Measurements from ENCODE around the gene FBXO24.

FBXO24 gene

DNA sequence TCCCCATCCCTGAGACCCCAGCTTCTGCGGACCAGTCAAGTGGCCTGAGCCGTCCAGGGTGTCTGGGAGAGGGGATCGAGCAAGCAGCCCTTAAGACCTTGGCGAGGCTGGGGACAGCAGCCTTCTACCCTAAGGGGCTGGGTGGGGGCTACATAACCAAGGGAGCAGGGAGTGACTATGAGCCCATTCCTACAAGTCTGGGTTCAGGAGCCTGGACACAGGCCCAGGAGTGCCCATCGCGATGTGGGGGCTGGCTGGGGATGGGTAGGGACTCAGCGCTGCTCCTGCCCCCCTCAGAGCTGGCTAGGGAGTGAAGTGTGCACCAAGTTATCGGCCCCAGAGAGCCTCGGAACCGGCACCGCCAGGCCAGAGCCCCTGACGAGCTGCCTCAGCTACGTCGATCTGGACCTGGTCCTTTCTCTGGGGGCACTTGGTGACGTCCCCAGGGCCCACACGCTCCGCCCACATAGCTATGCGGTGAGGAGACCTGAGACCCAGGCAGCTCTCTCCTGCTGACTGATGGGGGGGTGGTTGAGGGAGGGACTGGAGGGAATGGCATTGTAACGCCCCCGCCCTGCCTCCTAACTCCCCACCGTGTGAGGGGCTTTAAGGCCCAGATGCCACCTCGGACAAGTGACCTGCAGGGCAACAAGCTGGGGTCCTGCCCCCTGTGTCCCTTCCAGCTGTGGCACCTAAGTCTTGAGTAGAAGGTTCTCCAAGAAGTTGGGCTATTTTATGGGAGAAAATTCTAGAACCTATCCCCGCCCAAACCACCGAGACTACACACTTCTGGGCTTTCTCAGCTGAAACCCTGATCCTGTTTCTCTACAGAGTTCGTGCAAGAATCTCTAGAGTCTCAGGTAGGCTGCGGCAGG lies 14.9 kb upstream of the FBXO24 start:
- no peak for DNase-seq
- in situ Hi-C loops (cut with MboI; ENCODE audit: low pct_unique_long_range_greater_than_20kb, low sequenced_read_pairs) = no loop called here

DNA sequence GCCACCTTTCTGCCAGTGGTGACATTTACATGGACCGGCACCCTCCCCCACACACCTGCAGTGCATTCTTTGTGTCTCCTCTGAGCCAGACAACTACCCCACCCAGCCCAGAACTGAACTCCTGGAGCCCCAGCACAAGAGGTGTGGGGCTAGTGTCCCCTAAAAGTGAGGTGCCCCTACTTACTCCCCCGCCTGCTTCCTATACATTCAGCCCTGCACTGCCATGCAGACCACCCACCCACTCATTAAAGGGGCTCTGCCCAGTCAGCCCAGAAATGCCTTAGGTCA lies 14.4 kb upstream of the FBXO24 start:
- in situ Hi-C loops (cut with MboI; ENCODE audit: low pct_unique_long_range_greater_than_20kb, low sequenced_read_pairs) = no loop called here
- DNase-seq = no peak

DNA sequence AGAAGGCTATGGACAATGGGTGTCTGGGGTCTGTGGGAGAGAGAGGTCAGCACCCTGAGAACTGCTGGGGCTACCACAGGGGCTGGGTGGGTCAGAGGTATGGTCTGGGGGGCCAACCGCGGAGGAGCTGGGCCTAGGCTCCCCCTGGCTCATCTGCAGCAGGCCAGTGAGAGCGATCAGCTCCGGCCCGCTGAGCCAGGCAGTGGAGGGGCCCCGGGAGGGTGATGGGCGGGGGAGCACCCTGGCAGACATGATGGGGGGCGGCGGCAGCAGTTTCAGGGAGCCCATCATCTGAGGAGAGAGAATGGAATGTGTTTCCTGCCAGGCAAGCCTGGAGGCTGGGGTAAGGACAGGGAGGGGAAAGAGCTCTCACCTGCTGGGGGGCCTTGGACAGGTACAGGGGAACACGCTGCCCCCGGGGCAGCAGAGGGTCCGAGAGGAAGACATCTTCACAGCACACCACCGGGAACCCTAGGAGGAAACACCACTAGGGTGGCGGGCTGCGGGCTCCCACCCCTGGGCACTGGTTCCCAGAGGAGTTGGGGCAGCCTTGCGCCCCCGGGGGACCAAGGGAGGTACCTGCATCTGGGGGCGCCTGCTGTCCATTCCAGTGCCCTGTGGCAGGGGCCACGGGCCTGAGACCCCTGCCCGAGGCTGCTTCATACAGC lies 13.7 kb upstream of the FBXO24 start:
- DNase-seq = no peak
- in situ Hi-C loops (cut with MboI; ENCODE audit: low pct_unique_long_range_greater_than_20kb, low sequenced_read_pairs) = no loop called here

DNA sequence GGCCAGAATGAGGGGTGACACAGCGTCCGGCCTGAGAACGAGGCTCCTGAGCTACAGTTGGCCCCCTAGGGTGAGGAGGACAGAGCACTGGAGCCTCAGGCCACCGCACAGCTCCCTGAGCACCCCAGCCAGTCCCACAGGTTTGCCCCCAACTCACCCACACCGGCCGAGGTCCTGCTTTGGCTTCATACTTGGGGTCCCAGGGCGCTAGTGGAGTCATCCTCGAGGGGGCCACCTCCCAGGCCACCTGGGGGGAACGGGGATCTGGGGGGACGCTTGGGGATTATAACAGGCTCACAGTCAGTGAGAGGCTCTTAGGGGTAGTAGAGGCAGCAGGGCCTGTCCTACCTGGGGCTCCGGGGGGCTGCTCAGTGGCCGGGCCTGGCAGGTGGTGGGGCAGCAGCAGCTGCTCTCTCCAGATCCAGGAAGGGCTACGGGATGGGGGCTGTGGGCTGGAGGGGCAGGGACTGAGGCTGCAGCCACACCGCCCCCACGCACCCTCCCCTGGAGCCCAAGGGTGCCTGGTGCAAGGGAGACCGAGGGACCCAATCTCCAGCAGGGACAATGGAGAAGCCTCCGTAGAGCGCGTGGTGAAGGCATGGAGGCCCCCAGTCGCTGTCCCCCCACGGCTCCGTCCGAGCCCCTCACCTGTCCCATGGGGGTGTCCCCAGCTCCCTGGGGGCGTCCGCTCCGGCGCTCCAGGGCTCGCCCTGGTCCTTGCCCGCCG lies 13.0 kb upstream of the FBXO24 start:
- in situ Hi-C loops (cut with MboI; ENCODE audit: low pct_unique_long_range_greater_than_20kb, low sequenced_read_pairs) = no loop called here
- no peak for DNase-seq

DNA sequence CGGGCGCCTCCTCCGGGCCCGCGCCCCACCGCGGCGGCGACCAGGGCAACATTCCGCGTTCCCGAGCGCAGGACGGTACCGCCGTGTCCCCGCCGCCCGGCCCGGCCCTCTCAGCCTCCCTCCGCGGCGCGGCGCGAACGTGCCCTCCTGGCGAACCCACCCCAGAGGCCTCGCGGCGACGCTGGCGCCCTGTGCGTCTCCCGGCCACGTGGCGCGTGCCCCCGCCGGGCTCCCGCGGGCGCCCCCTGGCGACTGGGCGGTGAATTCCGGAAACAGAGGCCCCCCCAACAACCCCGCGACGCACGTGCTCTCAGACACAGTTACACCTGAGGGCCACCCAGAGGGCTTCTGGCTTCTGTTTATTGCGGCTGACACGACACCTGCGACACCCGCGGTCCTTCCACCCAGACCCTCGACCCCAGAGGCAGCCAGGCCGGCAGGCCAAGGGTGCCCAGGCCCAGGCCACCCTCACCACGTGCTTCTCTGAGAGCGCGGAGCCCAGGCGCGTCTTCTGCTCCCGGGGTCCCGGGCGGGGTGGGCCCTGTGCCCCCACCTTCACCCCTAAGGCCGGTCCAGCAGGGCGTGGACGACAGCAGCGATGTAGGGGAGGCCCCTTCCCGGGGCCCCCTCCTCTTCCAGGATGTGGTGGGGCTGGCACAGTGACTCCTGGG lies 12.3 kb upstream of the FBXO24 start, which contains the start of gene SAP25:
Gene SAP25, minus strand, starts transcription at position 210 of the 671 bp plus-strand sequence. Its CDS starts 158 bp downstream, at position 52.
- in situ Hi-C loops (cut with MboI; ENCODE audit: low pct_unique_long_range_greater_than_20kb, low sequenced_read_pairs) = no loop called here
- DNase-seq = no peak

DNA sequence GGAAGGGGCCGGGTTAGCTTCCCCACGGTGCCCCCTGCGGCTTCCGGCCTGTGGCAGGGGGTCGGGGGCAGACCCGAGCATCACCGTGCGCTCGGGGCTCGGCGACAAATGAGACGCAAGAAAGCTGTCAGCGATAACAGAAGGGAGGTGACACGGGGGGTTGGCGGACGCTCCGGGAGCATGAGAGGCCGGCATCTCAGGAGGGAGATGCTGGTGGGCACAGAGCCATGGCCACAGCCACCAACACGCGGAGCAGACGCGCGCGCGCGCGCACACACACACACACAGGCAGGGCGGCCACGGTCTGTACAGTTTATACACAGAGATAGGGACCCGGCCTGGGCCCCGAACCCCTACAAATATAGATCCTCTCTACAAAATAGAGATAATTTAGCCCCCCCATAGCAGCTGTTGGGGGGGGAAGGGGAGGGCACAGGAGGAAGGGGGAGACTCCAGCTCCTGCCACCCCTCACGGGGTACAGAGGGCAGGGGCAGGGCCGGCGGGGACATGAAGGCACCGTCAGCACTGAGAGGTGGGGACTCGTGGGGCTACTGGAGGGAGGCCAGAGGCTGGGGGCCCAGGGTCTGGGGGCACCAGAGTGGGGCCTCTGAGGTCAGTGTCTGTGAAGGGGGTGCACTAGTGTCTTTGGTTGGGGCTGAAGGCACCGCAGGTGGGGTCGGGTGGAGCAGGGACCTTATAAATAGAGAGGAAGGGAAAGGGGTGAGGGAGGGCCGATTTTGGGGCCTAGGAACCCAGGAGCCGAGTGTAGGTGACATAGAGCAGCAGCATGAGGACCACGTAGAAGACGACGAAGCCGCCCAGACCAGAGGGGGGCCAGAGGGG lies 11.5 kb upstream of the FBXO24 start:
- in situ Hi-C loops (cut with MboI; ENCODE audit: low pct_unique_long_range_greater_than_20kb, low sequenced_read_pairs) = no loop called here

DNA sequence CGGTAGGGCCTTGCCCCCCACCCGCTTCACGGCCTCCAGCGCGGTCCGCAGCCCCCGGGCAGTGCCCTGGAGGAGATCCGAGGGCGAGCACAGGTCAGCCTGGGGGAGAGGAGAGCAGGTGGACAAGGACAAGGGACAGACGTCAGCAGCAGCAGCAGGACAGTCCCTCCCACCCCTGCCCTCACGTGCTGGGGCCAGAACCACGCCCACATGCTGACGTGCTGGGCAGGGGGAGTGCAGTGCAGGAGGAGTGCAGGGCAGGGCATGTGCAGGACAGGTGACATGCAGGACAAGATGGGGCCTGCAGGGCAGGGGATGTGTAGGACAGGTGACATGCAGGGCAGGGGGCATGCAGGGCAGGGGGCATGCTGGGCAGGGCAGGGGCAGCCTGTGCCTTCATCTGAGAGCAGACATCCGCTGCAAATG lies 10.9 kb upstream of the FBXO24 start:
- in situ Hi-C loops (cut with MboI; ENCODE audit: low pct_unique_long_range_greater_than_20kb, low sequenced_read_pairs) = no loop called here
- DNase-seq = no peak

More for the DNA sequence above, 11.5 kb upstream of the FBXO24 start:
- DNase-seq = no peak

DNA sequence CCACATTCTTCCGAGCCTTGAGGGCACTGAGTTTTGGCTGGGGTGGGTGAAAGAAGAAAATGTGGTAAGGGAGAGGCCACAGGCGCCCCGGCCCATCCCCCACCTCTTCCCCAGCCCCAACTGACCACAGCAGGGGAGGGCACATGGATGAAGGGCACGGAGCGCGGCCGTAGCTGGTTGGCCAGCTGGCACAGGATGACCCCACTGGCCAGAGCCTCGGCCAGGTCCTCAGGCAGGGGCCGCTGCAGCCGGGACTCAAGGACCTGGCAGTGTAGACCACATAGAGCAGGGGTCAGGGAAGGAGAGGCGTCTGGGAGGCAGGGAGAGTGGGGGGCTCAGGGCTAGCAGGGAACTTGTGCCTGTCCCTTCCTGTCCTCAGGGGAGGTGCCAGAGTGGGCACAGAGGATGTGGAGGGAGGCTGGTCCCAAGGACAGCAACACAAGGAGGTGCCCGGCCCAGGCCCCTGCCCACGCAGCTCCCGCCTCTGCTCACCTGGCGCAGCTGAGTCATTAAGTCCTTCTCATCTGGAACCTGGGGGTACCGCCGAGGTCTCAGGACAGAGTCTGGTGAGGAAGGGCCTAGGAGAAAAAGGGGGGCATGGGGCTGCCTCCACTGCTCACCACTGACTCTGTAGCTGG lies 10.3 kb upstream of the FBXO24 start:
- in situ Hi-C loops (cut with MboI; ENCODE audit: low pct_unique_long_range_greater_than_20kb, low sequenced_read_pairs) = no loop called here
- DNase-seq = no peak

DNA sequence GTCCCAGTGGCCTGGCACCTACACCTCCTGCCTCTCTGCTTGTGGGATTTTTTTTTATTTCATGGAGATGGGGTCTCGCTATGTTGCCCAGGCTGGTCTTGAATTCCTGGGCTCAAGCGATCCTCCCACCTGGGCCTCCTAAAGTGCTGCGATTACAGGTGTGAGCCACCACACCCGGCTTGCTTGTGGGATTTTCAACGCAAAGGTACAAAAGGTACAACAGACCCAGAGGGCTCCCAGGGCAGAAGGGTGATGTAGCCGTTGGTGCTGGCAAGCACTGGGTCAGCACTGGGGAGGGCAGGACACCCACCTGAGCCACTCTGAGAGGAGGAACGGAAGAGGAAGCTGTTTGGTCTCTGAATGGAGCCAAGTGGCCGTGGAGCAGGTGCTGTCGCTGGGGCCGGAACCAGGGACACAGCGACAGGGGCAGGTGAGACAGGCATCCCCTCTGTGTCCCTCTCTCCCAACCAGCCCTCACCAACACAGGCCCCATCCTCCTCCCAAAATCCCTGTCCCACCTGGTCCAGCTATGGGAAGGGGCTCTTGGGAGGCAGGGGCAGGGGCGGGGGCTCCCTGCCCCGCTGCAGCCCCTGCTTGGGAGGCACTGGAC lies 9.6 kb upstream of the FBXO24 start:
- in situ Hi-C loops (cut with MboI; ENCODE audit: low pct_unique_long_range_greater_than_20kb, low sequenced_read_pairs) = no loop called here
- DNase-seq = no peak

DNA sequence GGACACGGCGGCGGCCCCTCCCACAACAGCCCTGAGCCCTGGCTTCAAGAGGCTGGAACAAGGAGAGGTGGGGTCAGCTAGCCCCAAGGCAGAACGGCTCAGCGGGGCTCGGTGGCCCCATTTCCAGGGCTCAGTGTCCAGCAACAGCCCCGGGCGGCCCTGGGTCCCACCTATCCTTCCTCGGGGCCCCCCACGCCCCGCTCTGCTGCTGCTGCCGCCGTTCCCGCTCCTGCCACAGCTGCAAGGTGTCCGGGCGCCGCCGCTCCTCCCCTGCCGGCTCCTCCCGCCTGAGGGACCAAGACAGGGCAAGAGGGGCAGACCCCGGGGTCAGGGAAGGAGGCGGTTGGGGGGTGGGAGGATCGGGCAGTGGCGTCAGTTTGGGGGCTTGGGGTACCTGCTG lies 9.0 kb upstream of the FBXO24 start:
- DNase-seq = no peak
- in situ Hi-C loops (cut with MboI; ENCODE audit: low pct_unique_long_range_greater_than_20kb, low sequenced_read_pairs) = no loop called here

DNA sequence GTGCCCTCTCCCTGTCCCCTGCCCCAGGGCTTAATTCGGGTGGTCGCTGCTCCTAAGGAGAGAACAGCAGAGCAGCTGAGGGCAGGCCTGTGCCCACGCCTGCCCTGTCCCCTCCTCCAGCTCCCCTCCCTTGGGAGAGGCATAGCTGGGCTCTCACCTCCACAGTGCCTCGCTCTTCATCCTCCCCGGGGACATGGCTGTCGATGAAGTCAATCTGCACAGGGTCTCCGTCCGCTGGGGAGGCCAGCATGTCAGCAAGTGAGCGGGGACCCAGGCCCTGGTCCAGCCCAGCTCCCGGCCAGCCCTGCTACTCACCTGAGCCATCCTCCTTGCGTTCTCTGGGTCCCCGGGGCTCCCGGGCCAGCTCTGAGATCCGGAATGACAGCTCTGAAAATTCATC lies 8.6 kb upstream of the FBXO24 start:
- DNase-seq = no peak
- in situ Hi-C loops (cut with MboI; ENCODE audit: low pct_unique_long_range_greater_than_20kb, low sequenced_read_pairs) = no loop called here

DNA sequence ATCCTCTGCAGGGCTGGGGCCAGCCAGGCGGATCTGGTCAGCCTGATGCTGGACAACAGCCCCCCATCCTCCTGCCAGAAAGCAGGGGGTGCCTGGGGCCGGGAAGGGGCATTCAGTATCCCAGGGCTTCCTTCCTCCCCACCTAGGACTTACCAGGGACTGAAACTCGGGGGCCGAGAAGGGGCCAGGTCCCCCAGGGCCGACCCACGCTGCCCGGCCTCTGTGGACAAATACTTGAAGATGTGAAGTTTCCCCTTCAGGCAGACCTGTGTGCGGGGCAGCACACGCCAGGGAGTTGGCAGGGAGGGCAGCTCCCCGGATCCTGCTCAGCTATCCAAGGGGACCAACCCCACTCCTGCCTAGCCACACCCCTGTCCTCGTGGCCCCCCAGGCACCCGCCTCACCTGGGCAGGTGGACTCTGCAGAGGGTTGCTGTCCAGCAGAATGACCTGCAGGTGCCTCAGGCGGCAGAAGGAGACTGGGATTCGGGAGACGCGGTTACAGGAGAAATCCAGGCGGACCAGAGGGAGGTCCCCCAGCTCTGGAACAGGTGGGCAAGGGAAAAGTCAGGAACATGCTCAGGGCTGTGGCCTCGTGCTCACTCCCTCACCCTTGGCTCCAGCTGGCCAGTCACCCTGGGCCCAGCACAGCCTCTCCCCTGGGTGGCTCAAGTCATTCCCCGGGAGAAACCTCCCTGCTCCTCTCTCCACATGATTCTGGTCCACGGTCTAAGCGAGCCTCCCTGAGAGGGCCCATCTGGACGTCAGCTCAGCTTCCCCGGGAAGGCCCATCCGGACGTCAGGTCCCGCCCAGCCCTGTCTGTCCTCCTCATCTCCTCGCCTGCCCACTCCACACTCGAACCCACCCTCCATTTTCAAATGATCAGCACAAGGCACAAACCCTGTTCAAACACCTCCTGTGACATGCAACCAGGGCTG lies 7.6 kb upstream of the FBXO24 start:
- DNase-seq = no peak
- in situ Hi-C loops (cut with MboI; ENCODE audit: low pct_unique_long_range_greater_than_20kb, low sequenced_read_pairs) = no loop called here

DNA sequence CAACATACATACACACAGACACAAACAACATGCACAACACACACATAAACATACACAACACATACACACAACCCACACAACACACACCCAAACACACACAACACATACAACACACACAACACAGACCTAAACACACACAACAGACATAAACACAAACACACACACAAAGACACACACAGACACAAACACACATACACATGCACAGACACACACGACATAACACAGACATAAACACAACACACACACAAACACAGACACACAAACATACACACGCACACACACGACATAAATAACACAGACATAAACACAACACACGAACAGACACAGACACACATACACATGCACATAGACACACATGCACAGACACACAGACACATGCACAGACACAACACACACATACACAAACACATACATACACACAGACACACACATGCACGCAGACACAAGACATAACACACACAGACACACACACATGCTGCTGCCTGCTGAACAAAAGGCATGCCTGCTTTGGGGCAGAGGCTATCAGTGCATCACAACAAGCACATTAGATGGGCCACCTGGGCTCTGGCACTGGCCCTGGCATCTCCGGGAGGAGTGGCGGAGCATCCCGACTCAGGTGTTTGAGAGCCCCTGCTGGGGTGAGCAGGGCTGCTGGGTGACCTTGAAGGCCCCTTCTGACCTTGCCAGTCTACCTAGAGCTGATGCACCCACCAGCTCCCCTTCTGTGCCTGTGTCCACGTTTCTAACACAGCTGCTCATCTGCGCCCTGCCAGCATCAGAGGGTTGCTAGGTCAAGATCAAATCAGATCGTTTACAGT lies 5.5 kb upstream of the FBXO24 start:
- no peak for DNase-seq
- in situ Hi-C loops (cut with MboI; ENCODE audit: low pct_unique_long_range_greater_than_20kb, low sequenced_read_pairs) = no loop called here

DNA sequence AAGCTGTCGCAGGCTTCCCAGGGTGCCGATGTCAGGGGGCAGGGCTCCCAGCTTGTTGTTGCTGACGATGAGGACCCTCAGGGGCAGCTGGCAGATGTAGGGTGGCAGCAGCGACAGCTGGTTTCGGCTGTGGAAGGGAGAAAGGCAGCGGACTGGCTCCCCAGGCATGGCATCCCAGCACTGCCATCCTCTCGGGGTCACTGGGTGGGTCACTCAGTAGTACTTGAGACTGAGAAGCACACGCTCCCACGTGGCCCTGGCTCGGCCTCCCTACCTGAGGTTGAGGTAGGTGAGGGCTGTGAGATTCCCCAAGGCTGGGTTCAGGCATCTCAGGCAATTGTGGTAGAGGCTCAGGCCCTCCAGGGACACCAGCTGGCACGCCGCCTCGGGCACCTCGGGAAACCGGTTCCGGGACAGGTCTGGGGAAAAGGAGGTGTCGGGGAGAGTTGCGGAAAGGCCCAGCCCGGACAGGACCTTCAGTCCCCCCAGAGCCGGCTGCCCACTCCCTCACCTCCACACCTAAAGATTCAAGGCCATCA lies 4.0 kb upstream of the FBXO24 start:
- DNase-seq = no peak
- in situ Hi-C loops (cut with MboI; ENCODE audit: low pct_unique_long_range_greater_than_20kb, low sequenced_read_pairs) = no loop called here

DNA sequence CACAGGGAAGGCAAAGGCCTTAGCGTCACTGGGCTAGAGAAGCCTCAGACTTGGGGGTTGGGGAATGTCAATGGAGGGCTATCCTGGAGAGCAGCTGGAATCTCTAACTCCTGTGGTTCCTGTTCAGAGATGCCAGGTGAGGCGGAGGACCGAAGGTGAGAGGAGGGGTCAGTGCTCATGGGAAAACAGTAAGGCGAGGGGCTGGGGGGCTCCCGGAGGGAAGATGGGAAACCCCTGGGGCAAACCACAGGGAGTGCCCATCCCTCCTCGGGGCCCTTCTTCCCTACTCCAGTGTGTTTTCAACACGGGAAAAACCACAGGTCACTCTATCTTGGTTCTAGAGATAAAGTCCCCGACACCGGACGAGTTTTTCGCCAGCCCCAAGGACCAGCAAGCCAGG lies 3.5 kb upstream of the FBXO24 start:
- no peak for DNase-seq
- in situ Hi-C loops (cut with MboI; ENCODE audit: low pct_unique_long_range_greater_than_20kb, low sequenced_read_pairs) = no loop called here

All from KBM-7 (cell line).